Subcutaneous adipose tissue (tissue), 4 donors: ENCODE data around the gene MNDA. TPM values are rescaled to one million over a fixed set of nuclear protein-coding genes. Genes with fewer than 3 reads are reported as not detected.

Source experiments
- CTCF ChIP-seq: fragments of 450-650 bp; IDR thresholded peaks from one replicate; pipeline ENCODE4 v1.5.1; 2016; ENCODE audit warnings: low read depth, mild to moderate bottlenecking, control low read depth, antibody characterized with exemption, moderate library complexity
- total RNA-seq, 4 donors: library from RNA; depleted of rRNA; stranded (reverse); fragments of >200 nt; gene quantifications; one replicate each; pipeline ENCODE4 v1.1.0, GENCODE V29; 2016

The MNDA gene
- total RNA-seq, 4 donors from 2014 or later: 5.8 to 54.6 (median 12.9) TPM

GRCh38 chr1:158814970-158815369 is 16.2 kb upstream of the MNDA start:
- TF ChIP-seq CTCF: no peak

GRCh38 chr1:158818560-158818959 is 12.6 kb upstream of the MNDA start:
- no peak for TF ChIP-seq CTCF

GRCh38 chr1:158818975-158819431 is 12.1 kb upstream of the MNDA start:
- no peak for TF ChIP-seq CTCF

GRCh38 chr1:158819461-158820443 is 11.4 kb upstream of the MNDA start:
- no peak for TF ChIP-seq CTCF

- no peak for TF ChIP-seq CTCF
Observed at GRCh38 chr1:158821723-158822122, 9.4 kb upstream of the MNDA start.

- TF ChIP-seq CTCF: no peak
Observed at GRCh38 chr1:158830074-158830677, 975 bp upstream of the MNDA start.

- TF ChIP-seq CTCF: no peak
Observed at GRCh38 chr1:158833264-158833663, 2.1 kb downstream of the MNDA start.
